HG03442 (cell line): ENCODE measurements around the gene PLIN5.

Experiments used
- ATAC-seq: cut with Tn5 transposase; IDR thresholded peaks from one replicate; pipeline ENCODE4 v1.9.1; 2021; ENCODE audit warnings: mild to moderate bottlenecking, moderate library complexity; ENCODE audit not compliant: unreplicated experiment

PLIN5 gene

DNA sequence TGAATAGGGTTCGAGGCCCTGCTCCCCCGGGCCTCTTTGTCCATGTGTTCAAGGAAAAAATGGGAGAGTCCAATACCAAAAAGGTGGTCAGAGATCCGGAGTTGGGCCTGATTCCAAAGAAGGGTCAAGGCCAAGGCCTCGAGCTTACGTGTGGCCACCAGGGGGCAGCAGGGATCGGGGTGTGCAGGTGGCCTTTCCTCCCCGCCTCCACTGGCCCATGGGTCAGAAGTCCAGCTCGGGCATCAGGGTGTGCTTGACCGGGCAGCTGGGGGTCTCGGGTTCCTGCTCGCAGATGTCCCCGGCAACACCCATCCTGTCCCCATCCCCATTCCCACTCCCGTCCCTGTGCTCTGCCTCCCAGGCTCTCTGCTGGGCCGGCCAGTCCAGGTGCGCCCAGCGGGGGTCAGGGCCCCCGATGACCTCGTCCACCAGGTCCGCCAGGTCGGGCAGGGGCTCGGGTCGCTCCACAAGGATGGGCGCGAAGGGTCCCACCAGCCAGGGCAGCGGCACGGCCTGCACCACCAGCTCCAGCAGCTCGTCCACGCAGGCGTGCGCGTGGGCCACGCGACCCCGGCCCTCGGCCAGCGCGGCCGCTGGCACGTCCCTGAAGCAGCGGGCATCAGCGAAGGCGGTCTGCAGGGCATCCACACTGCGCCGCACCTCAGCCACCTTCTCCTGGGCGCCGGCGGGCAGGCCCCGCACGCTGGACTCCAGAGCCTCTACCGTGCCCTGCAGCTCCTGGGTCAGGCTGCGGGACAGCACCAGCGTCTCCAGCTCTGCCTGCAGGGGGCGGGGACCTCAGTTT, 11.5 kb downstream of the PLIN5 start:
- ATAC-seq, result no peak

DNA sequence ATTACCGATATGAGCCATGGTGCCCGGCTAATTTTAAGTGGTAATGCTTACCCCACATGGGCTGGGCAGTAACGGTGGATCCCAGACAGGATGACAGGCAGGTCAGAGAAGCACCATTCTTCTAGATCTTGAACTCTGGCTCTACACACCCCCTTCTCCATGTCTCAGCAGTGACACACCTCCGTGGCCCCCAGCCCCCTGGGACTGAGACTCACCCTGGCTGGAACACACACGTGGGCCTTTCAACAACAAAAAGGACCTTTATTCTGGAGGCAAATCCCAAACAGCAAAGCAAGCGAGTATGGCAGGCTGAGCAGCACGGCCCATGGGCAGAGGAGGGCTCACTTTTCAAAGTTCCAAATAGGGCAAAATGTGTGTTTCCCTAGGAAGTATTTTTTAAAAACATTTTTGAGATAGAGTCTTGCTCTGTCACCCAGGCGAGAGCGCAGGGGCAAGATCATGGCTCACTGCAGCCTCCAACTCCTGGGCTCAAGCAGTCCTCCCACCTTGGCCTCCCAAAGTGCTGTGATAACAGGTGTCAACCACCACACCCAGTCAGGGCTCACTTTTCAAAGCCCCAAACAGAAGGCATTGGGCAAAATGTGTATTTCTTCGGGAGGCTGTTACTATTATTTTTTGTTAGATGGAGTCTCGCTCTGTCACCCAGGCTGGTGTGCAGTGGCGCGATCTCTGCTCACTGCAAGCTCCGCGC, 12.6 kb downstream of the PLIN5 start:
- no peak for ATAC-seq

DNA sequence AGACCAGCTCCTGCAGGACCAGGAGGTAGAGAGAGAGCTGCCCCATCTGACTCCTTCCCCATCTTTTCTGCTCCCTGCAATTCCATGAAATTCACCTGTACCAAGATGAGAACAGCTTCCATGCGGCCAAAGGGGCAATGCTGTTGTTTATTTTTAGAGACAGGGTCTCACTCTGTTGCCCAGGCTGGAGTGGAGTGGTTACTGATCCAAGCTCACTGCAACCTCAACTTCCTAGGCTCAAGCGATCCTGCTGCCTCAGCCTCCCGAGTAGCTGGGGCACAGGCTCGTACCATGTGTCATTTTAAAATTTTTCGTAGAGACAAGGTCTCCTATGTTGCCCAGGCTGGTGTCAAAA, 13.2 kb downstream of the PLIN5 start:
- ATAC-seq, result no peak

DNA sequence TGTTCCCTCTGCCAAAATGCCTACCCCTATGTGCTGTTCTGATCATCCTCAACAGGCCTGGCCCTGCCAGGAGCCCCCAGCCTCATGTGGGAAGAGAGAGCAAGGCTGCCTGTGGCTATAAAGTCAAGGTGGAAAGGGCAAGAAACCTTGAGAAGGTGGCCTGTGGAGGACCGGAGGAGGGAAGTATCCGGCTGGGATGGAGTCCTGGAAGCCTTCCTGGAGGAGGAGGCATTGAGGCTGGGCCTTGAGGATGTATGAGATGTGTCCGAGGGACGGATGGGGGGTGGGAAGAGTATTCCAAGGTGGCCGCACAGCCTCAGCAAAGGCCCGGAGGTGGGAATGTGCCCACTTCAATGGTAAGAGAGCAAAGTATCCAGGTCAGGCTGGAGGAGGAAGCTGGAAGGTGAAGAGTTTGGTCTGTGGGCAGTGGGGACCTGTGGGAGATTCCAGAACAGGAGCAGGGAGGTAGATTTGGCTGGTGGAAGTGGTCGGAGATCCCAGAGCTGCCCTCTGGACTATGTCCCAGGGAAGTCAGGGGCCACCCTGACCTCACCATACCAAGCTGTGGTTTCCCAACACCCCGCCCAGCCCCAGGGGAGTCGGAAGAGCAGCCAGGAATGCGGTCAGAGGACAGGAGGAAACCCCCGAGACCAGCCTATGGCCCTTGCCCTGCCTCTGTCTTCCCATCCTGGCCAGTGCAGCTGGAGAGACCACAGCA, 13.7 kb downstream of the PLIN5 start:
- ATAC-seq, result no peak

DNA sequence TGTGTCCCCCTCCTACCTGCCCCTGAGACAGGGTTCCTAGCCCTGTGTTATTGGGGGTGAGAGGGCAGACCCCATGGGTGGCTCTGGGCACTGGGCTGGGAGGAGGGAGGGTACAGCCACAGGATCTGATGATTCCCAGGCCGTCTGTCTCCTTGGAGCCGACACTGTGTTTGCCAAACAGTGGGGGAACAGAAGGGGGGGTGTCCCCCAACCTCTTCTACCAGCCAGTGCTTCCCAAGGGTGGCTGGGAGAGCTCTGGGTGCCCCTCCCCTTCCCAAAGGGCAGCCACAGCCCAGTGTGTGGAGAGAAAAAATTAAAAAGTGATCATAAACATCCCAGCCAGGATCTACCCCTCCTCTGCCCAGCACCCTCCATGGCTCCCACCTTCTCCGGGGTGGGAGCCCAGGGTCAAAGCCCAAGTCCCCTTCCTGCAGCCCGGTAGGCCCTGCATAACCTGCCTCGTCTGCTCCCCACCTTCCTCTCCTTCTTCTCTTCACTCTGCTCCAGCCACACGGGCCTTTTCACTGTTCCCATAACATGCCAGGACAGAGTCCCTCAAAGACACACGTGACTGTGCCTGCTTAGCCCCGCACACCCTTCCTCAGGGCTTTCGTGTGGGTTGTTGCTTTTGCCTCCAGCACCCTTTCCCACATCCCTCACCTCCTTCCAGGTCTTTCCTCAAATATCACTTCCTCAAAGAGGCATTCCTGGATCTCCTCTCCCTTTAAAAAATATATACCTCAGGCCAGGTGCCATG, 15.3 kb downstream of the PLIN5 start:
- no peak for ATAC-seq

DNA sequence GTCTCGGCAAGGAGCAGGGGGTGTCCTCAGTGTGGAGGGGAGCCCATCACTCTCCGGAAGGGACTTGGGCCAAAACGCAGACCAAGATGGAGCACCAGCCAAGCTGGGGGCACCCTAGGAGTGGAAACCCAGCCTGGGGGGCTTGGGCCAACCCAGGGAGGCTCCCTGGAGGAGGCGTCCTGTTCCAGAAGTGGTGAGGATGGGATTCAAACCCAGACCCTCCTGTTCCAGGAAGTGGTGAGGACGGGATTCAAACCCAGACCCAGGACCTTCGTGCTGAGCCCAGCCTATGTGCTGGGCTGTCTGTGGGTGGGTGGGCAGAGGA, 15.9 kb downstream of the PLIN5 start:
- ATAC-seq, result no peak

DNA sequence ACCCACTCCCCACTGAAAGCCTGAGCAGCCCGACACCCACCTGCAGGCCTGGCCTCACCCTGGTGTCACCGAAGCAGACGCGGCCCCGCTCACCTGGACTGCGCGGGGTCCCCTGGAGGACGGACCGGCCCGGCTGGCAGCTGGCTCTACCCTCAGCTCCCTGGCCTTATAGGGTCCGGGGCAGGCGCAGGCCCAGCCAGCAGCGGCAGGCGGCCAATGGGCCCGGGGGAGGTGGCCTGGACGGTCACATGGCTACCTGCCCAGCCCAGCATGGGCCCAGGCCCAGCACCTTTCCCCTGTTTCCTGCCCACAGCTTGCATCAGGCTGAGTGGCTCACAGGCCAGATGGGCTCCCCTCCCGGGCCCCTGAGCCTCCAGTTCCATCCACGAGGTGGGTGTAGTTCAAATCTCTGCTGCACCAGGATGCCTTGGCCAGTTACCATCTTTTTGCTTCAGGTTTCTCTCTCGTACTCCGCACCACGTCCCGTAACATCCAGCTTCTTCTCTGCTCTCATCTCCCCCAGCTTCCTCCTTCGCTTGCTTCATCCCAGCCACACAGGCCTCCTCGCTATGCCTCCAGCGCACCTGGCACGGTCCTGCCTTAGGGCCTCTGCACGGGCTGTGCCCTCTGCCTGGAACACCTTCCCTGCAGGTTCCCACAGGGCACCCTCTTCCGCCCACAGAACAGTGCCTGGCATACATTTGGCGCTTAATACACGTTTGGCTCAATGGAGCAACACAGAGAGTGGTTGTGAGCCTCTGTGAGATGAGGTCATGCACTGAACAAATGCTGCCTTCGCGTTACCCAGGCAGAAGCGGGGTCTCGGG, 16.5 kb downstream of the PLIN5 start, which contains the start of gene PLIN4:
Gene PLIN4 (minus strand): TSS at position 142 of the 827 bp plus-strand sequence. CDS start 214 bp downstream, outside the sequence.
- ATAC-seq, result no peak

DNA sequence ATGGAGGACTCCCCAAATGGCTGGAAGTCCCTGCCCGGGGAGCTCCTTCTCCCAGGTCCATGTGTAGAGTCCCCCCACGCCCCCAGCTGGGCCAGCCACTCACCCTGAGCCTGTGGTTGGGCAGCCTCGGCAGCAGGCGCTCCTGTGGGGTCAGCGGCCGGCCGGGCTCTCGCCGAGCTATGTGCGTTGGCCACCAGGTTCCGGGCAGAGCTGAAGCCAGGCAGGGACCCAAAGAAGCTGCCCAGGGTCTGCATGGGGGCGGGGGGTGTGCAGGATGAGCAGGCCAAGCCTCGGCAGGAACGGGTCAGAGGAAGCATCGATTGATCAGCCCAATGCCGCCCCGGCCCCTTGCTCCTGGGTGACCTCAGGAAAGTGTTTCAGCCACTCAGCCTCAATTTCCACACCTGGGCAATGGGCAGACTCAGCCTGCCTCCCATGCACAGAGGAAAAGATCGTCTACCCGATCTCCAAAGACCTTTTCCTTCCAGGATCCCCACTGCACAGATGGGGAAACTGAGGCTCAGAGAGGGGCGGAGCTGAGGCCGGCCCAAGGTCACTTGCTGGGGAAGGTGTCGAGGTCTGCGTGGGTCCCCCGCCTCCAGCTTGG, 17.5 kb downstream of the PLIN5 start:
- no peak for ATAC-seq

DNA sequence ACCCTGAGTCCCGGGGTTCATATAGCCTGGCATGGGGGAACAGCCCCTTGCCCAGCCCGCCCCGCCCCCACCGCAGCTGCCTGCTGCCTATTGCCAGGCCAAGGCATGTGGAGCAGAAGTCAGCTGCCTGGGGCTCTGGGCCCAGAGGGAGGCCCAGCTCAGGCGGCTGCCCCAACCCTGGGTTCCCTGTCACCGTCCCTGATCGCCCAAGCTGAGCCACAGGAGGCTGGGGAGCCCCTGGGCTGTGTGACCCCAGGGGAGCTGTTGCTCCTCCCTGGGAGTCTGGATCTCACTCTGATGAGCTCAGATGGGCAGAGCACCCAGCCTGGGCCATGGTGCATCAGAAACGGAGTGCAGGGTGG, 18.1 kb downstream of the PLIN5 start:
- no peak for ATAC-seq

DNA sequence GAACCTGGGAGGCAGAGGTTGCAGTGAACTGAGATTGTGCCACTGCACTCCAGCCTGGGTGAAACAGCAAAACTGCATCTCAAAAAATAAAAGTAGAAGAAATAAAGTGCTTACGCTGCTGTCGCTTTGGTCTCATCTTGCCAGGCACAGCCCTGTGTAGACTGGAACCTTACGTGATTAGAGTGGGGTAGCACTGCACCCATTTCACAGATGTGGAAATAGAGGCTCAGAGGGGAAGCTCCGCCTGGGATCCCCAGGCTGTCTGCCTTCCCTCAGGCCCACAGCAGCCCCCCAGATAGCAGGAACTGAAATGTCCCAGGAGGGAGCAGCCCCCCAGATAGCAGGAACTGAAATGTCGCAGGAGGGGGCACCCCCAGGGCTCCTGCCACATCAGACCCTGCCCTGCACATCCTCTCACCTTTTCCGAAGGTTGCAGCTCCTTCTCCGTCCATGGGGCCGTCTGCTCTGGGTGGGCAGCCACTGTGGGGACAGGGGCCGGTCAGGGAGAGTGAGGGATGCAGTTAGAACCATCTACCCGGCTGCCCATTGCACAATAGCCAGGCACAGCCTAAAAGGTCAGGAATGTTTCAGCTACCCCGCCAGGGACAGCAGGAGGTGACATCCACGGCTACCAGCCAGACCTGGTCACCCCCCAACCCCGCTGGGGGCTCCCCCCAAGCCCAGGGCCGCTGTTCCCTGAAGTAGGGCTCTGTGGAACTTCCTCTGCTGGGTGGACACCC, 18.7 kb downstream of the PLIN5 start:
- no peak for ATAC-seq

DNA sequence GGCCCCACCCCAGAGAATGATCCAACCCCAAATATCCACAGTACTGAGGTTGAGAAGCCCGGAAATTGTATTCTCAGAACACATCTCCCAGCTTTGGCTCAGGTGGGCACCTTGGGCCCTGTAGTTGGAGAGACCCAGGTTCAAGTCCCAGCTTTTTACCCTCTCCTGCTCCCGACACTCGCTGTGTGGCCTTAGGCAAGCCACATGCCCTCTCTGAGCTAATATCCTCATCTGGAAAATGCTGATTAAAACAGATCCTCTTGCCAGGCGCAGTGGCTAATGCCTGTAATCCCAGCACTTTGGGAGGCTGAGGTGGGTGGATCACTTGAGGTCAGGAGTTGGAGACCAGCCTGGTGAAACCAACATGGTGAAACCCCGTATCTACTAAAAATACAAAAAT, 19.3 kb downstream of the PLIN5 start:
- ATAC-seq, result no peak

DNA sequence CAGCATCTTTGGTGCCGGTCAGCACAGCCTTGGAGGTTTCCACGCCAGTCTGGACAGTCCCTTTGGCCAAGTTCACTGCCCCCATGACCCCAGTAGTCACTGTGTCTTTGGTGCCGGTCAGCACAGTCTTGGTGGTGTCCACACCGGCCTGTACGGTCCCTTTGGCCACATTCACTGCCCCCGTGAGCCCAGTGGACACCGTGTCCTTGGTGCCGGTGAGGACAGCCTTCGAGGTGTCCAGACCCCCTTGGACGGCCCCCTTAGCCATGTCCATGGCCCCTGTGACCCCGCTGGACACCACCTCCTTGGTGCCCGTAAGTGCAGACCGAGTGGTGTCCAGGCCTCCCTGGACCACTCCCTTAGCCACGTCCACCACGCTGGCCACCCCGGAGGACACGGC, 21.8 kb downstream of the PLIN5 start:
- no peak for ATAC-seq

DNA sequence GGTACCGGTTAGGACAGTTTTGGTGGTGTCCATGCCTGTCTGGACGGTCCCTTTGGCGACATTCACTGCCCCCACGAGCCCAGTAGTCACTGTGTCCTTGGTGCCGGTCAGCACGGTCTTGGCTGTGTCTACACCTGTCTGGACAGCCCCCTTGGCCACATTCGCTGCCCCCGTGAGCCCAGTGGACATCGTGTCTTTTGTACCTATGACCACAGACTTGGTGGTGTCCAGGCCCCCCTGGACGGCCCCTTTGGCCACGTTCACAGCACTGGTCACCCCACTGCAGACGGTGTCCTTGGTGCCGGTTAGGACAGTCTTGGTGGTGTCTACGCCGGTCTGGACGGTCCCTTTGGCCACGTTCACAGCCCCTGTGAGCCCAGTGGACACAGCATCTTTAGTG, 23.0 kb downstream of the PLIN5 start:
- ATAC-seq, result no peak

DNA sequence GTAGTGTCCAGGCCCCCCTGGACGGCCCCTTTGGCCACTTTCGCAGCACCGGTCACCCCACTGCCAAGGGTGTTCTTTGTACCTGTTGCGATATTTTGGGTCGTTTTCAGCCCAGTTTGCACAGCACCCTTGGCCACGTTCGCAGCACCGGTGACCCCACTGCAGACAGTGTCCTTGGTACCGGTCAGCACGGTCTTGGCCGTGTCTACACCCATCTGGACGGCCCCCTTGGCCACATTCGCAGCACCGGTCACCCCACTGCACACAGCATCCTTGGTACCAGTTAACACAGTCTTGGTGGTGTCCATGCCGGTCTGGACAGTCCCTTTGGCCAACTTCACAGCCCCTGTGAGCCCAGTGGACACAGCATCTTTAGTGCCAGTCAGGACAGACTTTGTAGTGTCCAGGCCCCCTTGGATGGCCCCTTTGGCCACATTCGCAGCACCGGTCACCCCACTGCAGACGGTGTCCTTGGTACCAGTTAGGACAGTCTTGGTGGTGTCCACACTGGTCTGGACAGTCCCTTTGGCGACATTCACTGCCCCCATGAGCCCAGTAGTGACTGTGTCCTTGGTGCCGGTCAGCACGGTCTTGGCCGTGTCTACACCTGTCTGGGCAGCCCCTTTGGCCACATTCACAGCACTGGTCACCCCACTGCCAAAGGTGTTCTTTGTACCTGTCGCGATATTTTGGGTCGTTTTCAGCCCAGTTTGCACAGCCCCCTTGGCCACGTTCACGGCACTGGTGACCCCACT, 23.5 kb downstream of the PLIN5 start:
- no peak for ATAC-seq

DNA sequence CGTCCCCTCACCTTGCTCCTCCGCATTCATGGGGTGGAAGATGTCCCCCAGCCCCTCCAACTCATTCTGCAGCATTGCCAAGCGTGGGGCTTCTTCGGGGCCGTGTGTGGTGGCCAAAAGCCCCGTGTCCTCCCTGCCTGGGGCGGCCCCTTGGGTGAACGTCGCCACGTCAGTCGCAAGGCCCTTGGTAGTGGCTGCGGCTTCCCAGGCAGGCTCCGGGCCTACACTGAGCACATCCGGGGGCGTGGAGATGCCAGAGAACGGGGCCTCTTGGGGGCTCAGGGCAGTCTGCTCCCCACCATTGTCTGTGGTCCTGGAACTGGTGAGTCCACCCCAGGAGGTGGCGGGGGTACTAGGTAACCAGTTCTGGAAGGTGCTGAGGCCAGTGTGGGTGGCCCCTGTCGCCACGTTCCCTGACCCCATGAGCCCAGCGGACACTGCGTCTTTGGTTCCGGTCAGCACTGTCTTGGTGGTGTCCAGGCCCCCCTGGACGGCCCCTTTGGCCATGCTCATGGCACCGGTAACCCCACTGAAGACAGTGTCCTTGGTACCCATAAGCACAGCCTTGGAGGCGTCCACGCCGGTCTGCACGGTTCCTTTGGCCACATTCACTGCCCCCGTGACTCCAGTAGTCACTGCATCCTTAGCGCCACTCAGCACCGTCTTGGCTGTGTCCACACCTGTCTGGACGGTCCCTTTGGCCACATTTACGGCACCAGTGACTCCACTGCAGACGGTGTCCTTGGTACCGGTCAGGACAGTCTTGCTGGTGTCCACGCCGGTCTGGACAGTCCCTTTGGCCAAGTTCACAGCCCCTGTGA, 24.4 kb downstream of the PLIN5 start:
- no peak for ATAC-seq

DNA sequence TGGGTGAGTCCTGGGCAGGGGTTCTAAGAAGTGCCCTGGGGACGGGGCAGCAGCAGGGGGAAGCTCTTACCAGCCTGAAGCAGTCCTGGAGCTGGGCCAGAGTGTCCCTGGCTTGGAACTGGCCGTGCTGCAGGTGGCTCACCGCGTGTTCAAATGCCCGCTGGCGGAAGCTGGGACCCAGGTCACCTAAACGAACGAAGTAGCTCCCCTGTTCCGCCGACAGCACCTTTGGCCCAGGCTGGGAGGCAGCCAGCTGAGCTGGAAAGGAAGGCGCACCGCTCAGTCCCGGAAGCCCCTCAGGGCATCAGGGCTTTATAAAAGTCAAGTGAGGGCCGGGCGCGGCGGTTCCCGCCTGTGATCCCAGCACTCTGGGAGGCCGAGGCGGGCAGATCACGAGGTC, 26.3 kb downstream of the PLIN5 start:
- ATAC-seq, result no peak

DNA sequence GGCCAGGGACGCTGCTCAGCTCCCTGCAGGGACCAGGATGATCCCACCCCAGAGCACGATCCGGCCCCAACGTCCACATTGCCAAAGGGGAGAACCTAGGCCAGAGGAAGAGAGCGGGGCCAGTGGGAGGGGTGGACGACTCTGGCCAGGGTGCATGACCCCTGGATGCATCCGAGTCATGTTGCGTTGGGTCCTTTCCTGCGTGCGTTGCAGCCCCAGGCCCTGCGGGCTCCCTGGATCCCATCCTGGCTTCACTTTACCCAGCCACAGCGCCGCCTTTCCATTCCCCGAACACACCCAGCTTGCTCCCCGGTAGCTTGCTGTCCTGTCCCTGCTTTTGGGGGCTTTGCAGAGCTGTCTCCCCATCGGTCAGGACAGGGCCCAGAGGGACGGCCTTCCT, 27.2 kb downstream of the PLIN5 start:
- no peak for ATAC-seq

DNA sequence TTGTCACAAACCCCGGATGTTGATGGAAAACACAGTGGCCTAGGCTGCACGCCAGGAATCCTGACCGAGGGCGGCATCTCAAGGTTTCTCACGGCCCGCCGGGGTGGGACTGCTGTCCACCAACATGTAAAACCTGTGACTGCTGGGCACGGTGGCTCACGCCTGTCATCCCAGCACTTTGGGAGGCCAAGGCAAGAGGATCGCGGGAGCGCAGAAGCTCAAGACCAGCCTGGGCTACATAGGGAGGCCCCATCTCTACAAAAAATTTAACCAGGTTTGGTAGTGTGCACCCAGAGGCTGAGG, 27.9 kb downstream of the PLIN5 start:
- no peak for ATAC-seq
